ENCODE measurements around the gene BCL10. TPM values are rescaled to one million over a fixed set of nuclear protein-coding genes. Genes with fewer than 3 reads are reported as not detected.

BCL10 gene
- total RNA-seq, 1 experiment from 2014 or later, result 30.4 TPM

- Histone ChIP-seq H3K4me1 (replicated peaks; ENCODE audit: insufficient read depth) (peaks cover 83% of the 10 kb centered on the region), H3K4me3 (no peak overlapping the region; the same call in 1 of the 2 replicates), H3F3A (ENCODE audit: insufficient read depth, low read depth) (peaks cover 71% of the 10 kb centered on the region), H3K4me2 (peak overlapping the region; percentile 51), H3K36me3 (ENCODE audit: low read depth) (no peaks in the 10 kb centered on the region), H3K27ac (peak overlapping the region; percentile 79), H4K20me1 (ENCODE audit: insufficient read depth) (no peaks in the 10 kb centered on the region), H3K79me2 (ENCODE audit: low read depth) (peaks cover 22% of the 10 kb centered on the region), H3K27me3 (ENCODE audit: insufficient read depth, low read depth) (no peaks in the 10 kb centered on the region), H2AFZ (no peak overlapping the region), H3K9me3 (ENCODE audit: insufficient read depth, low read depth) (no peaks in the 10 kb centered on the region), H3K9me2 (ENCODE audit: insufficient read depth) (no peaks in the 10 kb centered on the region)
- intact Hi-C loops (cut with micrococcal nuclease; ENCODE audit: unreplicated experiment), result no loop called here
- ChIA-PET POLR2A (ENCODE audit: unreplicated experiment) (no interaction called here), CTCF (no interaction called here)
- no peak for TF ChIP-seq CTCF (conservative IDR thresholded peaks at IDR 0.05)
- TF ChIP-seq EZH2 (IDR thresholded peaks at IDR 0.05; ENCODE audit: low read depth), result no peak
- peak in 1 of 2 experiments; percentile 31 for DNase-seq
- BruUV-seq (replicated peaks), result no TSS peak
Observed at GRCh38 chr1:85295654-85296053, 19.2 kb upstream of the BCL10 start.

- no peak overlapping the region for H2AFZ ChIP-seq
- H4K20me1 ChIP-seq (ENCODE audit: insufficient read depth), result no peaks in the 10 kb centered on the region
- TF ChIP-seq CTCF (conservative IDR thresholded peaks at IDR 0.05) (no peak), EZH2 (IDR thresholded peaks at IDR 0.05; ENCODE audit: low read depth) (no peak)
- intact Hi-C loops (cut with micrococcal nuclease; ENCODE audit: unreplicated experiment), result no loop called here
- peaks cover 22% of the 10 kb centered on the region for H3K79me2 ChIP-seq (ENCODE audit: low read depth)
- peak overlapping the region; percentile 79 for H3K27ac ChIP-seq
- CTCF ChIA-PET, result interaction anchor here (0.7 kb wide), 1 partner anchor 36 kb away, joined by 3 read pairs; no protein-coding TSS in a partner anchor
- H3K9me3 ChIP-seq (ENCODE audit: insufficient read depth, low read depth), result no peaks in the 10 kb centered on the region
- peaks cover 89% of the 10 kb centered on the region for H3K4me1 ChIP-seq (replicated peaks; ENCODE audit: insufficient read depth)
- no peak overlapping the region; the same call in 1 of the 2 replicates for H3K4me3 ChIP-seq
- H3K27me3 ChIP-seq (ENCODE audit: insufficient read depth, low read depth), result no peaks in the 10 kb centered on the region
- H3K36me3 ChIP-seq (ENCODE audit: low read depth), result no peaks in the 10 kb centered on the region
- peak; percentile 30 to 98 for DNase-seq
- H3K4me2 ChIP-seq, result peak overlapping the region; percentile 51
- BruUV-seq (replicated peaks), result no TSS peak
- POLR2A ChIA-PET (ENCODE audit: unreplicated experiment), result interaction anchor here (0.7 kb wide), 1 partner anchor 276 kb away, joined by 5 read pairs; no protein-coding TSS in a partner anchor
- H3K9me2 ChIP-seq (ENCODE audit: insufficient read depth), result no peaks in the 10 kb centered on the region
- peaks cover 72% of the 10 kb centered on the region for H3F3A ChIP-seq (ENCODE audit: insufficient read depth, low read depth)
Observed at GRCh38 chr1:85295006-85295431, 18.6 kb upstream of the BCL10 start.

- H3K4me2 ChIP-seq, result peak overlapping the region; percentile 69
- H2AFZ ChIP-seq, result peak overlapping the region; percentile 10; the same call in 1 of the 2 replicates
- no peaks in the 10 kb centered on the region for H3K9me3 ChIP-seq (ENCODE audit: insufficient read depth, low read depth)
- peaks cover 50% of the 10 kb centered on the region for H3F3A ChIP-seq (ENCODE audit: insufficient read depth, low read depth)
- no TSS peak for BruUV-seq (replicated peaks)
- H4K20me1 ChIP-seq (ENCODE audit: insufficient read depth), result no peaks in the 10 kb centered on the region
- CTCF ChIA-PET, result no interaction called here
- H3K27me3 ChIP-seq (ENCODE audit: insufficient read depth, low read depth), result no peaks in the 10 kb centered on the region
- no peak for DNase-seq
- H3K27ac ChIP-seq, result peak overlapping the region; percentile 91
- no peaks in the 10 kb centered on the region for H3K36me3 ChIP-seq (ENCODE audit: low read depth)
- intact Hi-C loops (cut with micrococcal nuclease; ENCODE audit: unreplicated experiment), result no loop called here
- POLR2A ChIA-PET (ENCODE audit: unreplicated experiment), result no interaction called here
- TF ChIP-seq EZH2 (IDR thresholded peaks at IDR 0.05; ENCODE audit: low read depth) (no peak), CTCF (conservative IDR thresholded peaks at IDR 0.05) (no peak)
- 0 out of 2 replicates have a peak overlapping the region, but pooled peaks have one; percentile 27 for H3K4me3 ChIP-seq
- peaks cover 86% of the 10 kb centered on the region for H3K4me1 ChIP-seq (replicated peaks; ENCODE audit: insufficient read depth)
- H3K79me2 ChIP-seq (ENCODE audit: low read depth), result peaks cover 22% of the 10 kb centered on the region
- H3K9me2 ChIP-seq (ENCODE audit: insufficient read depth), result no peaks in the 10 kb centered on the region
Observed at GRCh38 chr1:85290826-85291225, 14.4 kb upstream of the BCL10 start.
